Measurements from ENCODE around the gene ZFAND2A.

ZFAND2A gene

DNA sequence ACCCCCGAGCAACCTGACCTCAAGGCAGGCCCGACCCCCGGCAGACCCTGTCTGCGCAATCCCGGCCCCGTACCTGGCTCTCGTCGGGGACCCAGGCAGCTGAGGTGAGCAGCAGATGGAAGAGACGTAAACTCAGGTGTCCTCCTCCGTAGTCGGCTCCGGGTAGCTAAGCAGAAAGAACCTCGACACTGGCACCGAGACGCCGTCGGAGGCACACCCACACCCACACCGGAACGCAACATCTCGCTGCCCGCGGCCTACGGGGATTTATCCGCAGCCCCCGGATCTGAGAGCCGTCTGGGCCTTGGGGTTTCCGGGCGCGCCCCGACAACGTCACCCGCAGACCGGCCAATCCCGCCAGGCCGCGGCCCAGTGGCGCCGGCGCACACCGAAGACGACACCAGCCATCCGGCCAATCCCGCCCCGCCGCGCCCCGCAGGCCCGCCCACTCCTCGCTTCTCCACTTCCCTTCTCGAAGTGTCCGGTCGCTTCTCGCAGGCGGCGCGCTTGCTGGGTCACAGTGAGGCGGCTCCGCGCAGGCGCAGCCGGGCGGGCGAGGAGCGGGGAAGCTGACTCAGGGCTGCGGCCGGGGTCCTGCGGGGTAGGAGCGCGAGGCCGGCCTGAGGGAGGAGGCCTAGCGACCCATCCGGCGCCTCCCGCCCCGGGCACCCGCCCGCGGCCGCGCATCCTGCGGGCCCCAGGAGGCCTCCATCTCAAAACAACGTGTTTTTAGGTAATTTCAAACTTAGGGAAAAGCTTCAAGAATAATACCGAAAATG is at the start of gene ZFAND2A (continued):
- TF ChIP-seq, protein P1, sequence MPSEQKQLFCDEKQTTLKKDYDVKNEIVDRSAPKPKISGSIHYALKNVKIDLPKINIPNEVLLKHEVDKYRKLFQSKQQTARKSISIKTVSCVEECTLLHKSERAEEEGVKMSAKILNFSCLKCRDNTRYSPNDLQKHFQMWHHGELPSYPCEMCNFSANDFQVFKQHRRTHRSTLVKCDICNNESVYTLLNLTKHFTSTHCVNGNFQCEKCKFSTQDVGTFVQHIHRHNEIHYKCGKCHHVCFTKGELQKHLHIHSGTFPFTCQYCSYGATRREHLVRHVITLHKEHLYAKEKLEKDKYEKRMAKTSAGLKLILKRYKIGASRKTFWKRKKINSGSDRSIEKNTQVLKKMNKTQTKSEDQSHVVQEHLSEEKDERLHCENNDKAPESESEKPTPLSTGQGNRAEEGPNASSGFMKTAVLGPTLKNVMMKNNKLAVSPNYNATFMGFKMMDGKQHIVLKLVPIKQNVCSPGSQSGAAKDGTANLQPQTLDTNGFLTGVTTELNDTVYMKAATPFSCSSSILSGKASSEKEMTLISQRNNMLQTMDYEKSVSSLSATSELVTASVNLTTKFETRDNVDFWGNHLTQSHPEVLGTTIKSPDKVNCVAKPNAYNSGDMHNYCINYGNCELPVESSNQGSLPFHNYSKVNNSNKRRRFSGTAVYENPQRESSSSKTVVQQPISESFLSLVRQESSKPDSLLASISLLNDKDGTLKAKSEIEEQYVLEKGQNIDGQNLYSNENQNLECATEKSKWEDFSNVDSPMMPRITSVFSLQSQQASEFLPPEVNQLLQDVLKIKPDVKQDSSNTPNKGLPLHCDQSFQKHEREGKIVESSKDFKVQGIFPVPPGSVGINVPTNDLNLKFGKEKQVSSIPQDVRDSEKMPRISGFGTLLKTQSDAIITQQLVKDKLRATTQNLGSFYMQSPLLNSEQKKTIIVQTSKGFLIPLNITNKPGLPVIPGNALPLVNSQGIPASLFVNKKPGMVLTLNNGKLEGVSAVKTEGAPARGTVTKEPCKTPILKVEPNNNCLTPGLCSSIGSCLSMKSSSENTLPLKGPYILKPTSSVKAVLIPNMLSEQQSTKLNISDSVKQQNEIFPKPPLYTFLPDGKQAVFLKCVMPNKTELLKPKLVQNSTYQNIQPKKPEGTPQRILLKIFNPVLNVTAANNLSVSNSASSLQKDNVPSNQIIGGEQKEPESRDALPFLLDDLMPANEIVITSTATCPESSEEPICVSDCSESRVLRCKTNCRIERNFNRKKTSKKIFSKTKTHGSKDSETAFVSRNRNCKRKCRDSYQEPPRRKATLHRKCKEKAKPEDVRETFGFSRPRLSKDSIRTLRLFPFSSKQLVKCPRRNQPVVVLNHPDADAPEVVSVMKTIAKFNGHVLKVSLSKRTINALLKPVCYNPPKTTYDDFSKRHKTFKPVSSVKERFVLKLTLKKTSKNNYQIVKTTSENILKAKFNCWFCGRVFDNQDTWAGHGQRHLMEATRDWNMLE (tag by site-specific recombination; conservative IDR thresholded peaks at IDR 0.05; ENCODE audit: low read depth): no peak
- TF ChIP-seq ZNF169 (tag by site-specific recombination; IDR thresholded peaks at IDR 0.05) (no peak), ZNF140 (tag by site-specific recombination; IDR thresholded peaks at IDR 0.05) (no peak), ZNF404 (tag by site-specific recombination; IDR thresholded peaks at IDR 0.05) (no peak), GLIS1 (tag by site-specific recombination; IDR thresholded peaks at IDR 0.05) (peak; percentile 83), ZNF121 (tag by site-specific recombination; IDR thresholded peaks at IDR 0.05) (no peak), ZNF433 (tag by site-specific recombination; IDR thresholded peaks at IDR 0.05; ENCODE audit: low read depth) (no peak), ZNF302 (tag by site-specific recombination; IDR thresholded peaks at IDR 0.05; ENCODE audit: low read depth) (no peak), ZNF785 (tag by site-specific recombination; IDR thresholded peaks at IDR 0.05) (no peak), GFI1B (tag by site-specific recombination; IDR thresholded peaks at IDR 0.05) (no peak), ZNF23 (tag by site-specific recombination; IDR thresholded peaks at IDR 0.05; ENCODE audit: borderline replicate concordance) (no peak), ZNF239 (tag by site-specific recombination; IDR thresholded peaks at IDR 0.05) (no peak), ZFP37 (tag by site-specific recombination; IDR thresholded peaks at IDR 0.05) (no peak), ZNF19 (tag by site-specific recombination; IDR thresholded peaks at IDR 0.05; ENCODE audit: low read depth) (no peak), ZNF555 (tag by site-specific recombination; conservative IDR thresholded peaks at IDR 0.05) (no peak), ZNF571 (tag by site-specific recombination; IDR thresholded peaks at IDR 0.05) (no peak), GLIS2 (tag by site-specific recombination; IDR thresholded peaks at IDR 0.05) (peak; percentile 9; the same call in 1 of the 2 replicates), ZNF48 (tag by site-specific recombination; IDR thresholded peaks at IDR 0.05) (no peak), ZBTB1 (tag by site-specific recombination; IDR thresholded peaks at IDR 0.05) (no peak), ZNF677 (tag by site-specific recombination; IDR thresholded peaks at IDR 0.05) (no peak), ZNF621 (tag by site-specific recombination; IDR thresholded peaks at IDR 0.05) (no peak), ZNF623 (tag by site-specific recombination; IDR thresholded peaks at IDR 0.05) (no peak), ZNF133 (tag by site-specific recombination; IDR thresholded peaks at IDR 0.05) (no peak)
- TF ChIP-seq, protein P2, sequence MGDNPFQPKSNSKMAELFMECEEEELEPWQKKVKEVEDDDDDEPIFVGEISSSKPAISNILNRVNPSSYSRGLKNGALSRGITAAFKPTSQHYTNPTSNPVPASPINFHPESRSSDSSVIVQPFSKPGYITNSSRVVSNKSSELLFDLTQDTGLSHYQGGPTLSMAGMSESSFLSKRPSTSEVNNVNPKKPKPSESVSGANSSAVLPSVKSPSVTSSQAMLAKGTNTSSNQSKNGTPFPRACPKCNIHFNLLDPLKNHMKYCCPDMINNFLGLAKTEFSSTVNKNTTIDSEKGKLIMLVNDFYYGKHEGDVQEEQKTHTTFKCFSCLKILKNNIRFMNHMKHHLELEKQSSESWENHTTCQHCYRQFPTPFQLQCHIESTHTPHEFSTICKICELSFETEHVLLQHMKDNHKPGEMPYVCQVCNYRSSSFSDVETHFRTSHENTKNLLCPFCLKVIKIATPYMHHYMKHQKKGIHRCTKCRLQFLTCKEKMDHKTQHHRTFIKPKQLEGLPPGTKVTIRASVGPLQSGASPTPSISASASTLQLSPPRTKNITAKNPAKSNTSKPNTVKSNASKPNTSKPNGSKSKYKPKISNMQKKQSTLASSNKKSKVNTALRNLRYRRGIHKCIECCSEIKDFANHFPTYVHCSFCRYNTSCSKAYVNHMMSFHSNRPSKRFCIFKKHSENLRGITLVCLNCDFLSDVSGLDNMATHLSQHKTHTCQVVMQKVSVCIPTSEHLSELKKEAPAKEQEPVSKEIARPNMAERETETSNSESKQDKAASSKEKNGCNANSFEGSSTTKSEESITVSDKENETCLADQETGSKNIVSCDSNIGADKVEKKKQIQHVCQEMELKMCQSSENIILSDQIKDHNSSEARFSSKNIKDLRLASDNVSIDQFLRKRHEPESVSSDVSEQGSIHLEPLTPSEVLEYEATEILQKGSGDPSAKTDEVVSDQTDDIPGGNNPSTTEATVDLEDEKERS (tag by site-specific recombination; IDR thresholded peaks at IDR 0.05): no peak
- TF ChIP-seq, protein P3, sequence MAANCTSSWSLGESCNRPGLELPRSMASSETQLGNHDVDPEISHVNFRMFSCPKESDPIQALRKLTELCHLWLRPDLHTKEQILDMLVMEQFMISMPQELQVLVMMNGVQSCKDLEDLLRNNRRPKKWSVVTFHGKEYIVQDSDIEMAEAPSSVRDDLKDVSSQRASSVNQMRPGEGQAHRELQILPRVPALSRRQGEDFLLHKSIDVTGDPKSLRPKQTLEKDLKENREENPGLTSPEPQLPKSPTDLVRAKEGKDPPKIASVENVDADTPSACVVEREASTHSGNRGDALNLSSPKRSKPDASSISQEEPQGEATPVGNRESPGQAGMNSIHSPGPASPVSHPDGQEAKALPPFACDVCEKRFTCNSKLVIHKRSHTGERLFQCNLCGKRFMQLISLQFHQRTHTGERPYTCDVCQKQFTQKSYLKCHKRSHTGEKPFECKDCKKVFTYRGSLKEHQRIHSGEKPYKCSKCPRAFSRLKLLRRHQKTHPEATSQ (tag by site-specific recombination; IDR thresholded peaks at IDR 0.05): no peak
- TF ChIP-seq, protein P4, sequence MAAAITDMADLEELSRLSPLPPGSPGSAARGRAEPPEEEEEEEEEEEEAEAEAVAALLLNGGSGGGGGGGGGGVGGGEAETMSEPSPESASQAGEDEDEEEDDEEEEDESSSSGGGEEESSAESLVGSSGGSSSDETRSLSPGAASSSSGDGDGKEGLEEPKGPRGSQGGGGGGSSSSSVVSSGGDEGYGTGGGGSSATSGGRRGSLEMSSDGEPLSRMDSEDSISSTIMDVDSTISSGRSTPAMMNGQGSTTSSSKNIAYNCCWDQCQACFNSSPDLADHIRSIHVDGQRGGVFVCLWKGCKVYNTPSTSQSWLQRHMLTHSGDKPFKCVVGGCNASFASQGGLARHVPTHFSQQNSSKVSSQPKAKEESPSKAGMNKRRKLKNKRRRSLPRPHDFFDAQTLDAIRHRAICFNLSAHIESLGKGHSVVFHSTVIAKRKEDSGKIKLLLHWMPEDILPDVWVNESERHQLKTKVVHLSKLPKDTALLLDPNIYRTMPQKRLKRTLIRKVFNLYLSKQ (tag by site-specific recombination; IDR thresholded peaks at IDR 0.05; ENCODE audit: borderline replicate concordance): no peak
- TF ChIP-seq, protein P5, sequence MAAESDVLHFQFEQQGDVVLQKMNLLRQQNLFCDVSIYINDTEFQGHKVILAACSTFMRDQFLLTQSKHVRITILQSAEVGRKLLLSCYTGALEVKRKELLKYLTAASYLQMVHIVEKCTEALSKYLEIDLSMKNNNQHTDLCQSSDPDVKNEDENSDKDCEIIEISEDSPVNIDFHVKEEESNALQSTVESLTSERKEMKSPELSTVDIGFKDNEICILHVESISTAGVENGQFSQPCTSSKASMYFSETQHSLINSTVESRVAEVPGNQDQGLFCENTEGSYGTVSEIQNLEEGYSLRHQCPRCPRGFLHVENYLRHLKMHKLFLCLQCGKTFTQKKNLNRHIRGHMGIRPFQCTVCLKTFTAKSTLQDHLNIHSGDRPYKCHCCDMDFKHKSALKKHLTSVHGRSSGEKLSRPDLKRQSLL (tag by site-specific recombination; IDR thresholded peaks at IDR 0.05): no peak
